ENCODE measurements around the gene WDR64.

DNA sequence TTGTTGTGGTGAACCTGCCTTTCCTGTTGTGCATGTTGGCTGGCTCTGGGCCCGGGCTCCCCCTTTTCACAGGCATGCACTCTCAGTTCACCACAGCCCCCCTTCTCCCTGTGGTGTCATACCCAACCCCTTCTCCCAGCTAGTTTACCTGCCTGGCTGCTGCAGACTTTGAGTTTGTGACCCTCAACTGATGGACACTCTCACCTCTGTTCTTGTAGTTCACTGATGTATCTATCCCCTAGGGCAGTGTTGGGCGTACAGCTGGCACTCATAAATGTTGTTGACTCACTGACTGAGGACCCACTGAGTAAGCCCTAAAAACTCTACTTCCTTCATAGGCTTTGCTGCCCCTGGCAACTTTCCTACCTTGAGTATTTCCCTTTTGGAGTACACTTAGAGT, 54.9 kb downstream of the WDR64 start:
- TF ChIP-seq CTCF (IDR thresholded peaks at IDR 0.05) (no peak), POLR2A (IDR thresholded peaks at IDR 0.05) (no peak), POLR2AphosphoS5 (IDR thresholded peaks at IDR 0.05) (no peak), EP300 (IDR thresholded peaks at IDR 0.05) (no peak)

Measured in sigmoid colon (tissue), 4 donors.